RCC 7860 (cell line): ENCODE measurements around the gene MTA2.
A peak's percentile ranks its signal among the peaks of the same experiment; 100 is the strongest.
"Not testable (repeated sequence)": the region's sequence is repeated elsewhere in the genome, so short reads cannot be mapped to it uniquely, and the experiment has no call there.

Experiments used
- DNase-seq: peaks from one replicate; pipeline ENCODE4 v3.0.0-alpha.2; 2015; ENCODE audit warnings: low spot score
- FAIRE-seq: peaks from 2 replicates; lab custom pipeline; 2012; peaks lifted over from hg19 to GRCh38; lab: Jason Lieb, UNC

Gene MTA2

DNA sequence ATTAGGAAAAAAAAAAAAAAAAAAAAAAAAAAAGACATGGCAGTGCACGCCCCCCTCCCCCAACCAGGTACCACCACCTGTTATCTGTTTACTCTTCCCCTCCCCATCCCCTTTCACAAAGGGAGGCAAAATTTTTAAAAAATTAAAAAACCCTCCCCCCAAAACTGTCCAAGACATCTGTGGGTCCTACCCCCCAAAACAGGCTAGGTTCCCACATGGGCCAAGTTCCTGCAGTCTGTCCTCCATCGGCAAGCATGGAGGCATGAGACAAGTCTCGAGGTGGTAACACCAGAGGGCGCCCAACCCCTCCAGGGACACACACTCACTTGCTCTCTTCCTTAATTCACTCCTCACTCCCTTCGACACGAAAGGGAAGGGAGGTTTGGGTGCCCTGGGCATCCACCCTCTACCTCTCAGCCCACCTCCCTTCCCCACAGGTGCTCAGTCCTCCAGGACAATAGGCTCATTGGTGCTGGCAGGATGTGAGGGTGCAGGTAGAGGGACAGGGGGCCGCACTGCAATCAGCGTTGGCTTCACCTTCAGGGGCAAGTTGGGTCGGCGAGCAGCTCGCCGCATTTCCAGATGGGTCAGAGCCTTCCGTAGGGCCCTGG lies 8.1 kb downstream of the MTA2 start:
- peak; percentile 34 for DNase-seq
- no peak for FAIRE-seq

DNA sequence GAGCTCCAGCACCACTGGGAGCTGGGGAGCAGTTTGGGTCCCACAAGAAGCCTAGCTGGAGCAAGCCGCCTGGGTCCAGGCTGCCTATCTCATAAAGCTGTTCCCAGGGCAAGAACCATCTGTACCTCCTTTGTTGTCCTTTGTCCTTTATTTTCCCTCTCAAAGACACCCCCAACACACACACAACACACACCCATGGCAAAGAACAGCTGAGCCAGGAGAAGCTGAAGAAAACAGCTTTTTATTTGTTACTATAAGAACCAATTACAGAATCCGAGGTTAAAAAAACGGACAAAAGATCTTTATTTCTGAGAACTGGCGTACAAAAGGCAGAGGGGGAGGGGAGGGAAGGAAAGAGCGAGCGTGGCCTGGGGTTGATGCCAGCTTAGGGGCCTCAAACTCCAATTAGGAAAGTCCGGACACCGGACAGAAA lies 8.7 kb downstream of the MTA2 start:
- FAIRE-seq (no peak), DNase-seq (no peak)

DNA sequence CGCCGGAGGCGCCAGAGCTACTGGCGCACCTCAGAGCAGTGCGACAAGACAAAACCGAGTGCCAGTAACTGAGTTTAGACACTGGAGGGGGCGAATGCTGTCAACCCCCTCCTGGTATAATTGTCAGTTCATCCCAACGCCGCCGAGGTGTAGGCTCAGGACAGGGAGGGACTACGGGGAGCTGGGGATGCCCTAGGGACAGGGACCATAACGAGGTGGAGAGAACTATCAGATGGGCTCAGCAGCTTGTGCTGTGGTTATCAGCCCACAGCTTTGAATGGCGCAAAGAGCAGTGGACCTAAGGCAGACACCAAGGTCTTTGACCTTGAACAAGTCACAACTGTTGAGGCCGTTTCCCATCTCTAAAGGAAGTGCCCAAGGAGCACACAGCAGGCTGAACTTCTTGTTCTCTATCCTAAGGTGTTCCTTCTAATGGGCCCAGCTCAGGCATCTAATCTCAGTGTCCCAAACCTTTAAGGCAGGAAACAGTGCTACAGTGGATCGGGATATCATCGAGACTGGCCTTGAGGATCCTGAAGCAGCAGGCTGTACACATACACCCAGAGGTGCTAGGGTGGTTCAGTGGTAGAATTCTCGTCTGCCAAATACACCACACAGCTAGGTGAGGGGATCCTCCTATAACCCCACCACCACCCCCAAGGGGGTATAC lies 9.4 kb downstream of the MTA2 start:
- DNase-seq (no peak), FAIRE-seq (no peak)

DNA sequence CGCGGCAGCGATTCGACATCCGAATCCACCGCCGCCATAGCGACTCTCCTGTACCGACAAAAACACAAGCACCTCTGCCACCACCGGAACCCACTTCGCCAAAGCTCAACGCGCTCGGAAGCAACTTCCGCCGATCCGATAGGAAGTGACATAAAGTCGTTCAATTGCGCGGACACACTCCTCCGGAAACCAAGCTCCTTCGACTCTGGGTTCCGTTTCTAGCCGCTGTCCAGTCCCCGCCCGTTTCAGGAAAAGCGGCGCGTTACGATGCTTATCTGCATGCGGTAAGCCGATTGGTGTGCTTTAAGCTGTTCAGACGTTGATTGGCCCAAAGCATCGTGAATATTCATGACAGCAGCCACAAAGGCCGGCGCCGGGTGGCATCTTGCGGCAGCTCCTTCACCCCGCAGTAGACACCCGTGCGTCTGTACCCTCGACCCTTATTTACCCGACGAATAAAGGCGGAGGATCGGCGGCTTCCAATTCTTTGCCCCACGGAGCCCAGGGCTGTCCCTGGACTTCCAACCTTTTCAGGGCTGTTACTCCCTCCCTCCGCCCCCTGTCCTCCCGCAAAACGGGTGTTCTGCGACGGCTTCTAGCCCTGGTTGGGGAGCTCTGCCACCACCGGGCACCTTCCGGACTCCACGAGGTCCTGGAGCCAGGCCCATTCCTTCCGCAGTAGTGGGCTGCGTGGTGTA lies 10.1 kb downstream of the MTA2 start, which contains the start of gene TUT1:
TSS of gene TUT1 (minus strand) at position 76 of the 698 bp plus-strand sequence. CDS start at position 38, 38 bp downstream.
- DNase-seq, result peak; percentile 96
- FAIRE-seq, result peak; percentile 89

DNA sequence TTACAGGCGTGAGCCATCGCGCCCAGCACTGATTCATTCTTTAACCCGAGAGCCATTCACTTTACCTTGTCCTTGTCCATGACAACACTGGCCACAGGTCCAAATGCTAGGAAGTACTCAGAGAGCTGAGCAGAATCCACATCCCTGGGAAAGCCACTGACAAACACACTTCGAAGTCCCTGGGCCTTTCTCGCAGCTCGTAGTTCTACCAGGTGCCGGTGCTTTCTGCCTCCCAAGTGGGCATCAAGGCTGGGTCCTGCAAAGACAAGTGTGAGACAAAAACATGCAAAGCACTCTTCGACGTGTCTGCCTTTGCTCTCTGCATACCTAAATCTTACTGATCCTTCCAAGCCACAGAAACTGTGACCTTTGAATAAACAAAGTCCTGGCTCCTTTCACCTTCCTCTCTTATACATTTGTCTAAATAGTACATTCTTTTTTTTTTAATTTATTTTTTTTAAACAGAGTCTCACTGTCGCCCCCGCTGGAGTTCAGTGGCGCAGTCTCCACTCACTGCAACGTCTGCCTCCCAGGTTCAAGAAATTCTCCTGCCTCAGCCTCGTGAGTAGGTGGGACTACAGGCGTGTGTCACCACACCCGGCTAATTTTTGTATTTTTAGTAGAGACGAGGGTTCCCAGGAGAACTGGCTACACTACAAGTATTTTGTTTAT lies 12.6 kb downstream of the MTA2 start:
- DNase-seq (no peak), FAIRE-seq (no peak)

DNA sequence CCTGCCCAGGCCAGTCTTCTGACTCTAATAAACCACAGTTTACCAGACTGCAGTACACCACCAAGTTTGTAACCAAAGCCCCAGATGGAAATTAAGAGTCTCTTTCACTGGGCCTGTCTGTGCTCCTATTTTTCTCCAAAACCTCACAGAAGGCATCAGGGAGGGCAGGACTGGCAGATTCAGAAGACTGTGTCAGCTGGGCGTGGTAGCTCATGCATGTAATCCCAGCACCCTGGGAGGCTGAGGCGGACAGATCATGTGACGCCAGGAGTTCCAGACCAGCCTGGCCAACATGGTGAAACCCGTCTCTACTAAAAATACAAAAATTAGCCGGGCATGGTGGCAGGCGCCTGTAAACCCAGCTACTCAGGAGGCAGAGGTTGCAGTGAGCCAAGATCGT lies 16.3 kb downstream of the MTA2 start:
- DNase-seq, FAIRE-seq: not testable (repeated sequence)

DNA sequence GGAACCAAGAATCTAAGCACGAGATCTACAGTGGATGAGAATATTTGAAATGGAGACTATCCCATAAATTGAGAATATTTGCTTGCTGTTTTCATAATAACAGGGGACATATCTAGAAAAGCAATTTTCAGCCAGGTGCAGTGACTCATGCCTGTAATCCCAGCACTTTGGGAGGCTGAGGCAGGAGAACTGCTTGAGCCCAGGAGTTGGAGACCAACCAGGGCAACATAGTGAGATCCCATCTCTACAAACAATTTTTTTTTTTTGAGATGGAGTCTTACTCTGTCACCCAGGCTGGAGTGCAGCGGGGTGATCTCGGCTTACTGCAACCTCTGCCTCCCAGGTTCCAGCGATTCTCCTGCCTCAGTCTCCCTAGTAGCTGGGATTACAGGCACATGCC lies 19.9 kb downstream of the MTA2 start:
- FAIRE-seq, DNase-seq: not testable (repeated sequence)

DNA sequence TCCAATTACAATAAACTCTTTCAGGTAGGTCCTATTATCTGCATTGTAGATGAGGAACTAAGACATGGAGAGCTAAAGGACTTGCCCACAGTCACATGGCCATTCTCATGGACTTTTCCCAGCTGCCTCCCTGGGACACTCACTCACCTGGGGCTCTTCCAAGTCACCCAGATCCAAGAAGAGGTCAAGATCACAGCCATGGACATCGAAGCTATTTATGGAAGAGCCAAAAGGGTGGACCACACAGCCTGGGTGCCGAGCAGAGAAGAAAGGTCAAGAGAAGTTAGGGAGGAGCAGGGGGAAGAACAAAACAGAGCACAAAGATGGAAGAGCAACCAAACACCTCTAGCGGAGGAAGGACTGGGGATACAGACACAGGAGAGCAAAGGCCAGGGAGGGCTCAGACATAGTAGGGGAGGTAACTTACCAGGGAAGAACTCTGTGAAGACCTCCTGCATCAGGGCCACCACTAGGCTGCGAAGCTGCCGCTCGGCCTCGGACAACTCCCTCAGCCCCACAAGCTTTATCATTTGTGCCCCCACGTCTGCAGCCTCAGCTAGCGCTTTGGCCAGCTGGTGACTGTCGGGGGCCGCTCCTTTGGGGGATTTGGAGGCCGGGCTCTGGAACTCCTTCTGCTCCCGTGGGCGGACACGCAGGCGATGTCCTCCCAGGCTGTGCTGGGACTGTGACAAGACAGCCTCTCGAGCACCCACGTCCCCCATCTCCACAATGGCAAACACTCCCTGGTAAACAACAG lies 20.5 kb downstream of the MTA2 start:
- DNase-seq (no peak), FAIRE-seq (no peak)

DNA sequence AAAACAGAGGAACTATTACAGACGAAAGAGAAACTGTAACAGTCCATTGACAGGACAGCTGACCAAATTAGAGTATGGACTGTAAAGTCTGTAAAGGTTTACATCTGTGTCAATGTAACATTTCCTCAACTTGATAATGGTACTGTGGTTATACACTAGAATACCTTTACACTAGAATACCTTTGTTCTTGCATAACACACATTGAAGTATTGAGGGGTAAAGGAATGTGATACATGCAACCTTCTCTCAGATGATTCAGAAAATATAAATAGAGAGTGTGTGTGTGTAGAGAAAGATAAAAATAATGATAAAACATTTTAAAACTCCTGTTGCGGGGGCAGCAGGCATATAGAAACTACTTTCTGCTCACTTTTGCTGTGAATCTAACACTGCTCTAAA lies 22.4 kb downstream of the MTA2 start:
- FAIRE-seq (no peak), DNase-seq (no peak)

DNA sequence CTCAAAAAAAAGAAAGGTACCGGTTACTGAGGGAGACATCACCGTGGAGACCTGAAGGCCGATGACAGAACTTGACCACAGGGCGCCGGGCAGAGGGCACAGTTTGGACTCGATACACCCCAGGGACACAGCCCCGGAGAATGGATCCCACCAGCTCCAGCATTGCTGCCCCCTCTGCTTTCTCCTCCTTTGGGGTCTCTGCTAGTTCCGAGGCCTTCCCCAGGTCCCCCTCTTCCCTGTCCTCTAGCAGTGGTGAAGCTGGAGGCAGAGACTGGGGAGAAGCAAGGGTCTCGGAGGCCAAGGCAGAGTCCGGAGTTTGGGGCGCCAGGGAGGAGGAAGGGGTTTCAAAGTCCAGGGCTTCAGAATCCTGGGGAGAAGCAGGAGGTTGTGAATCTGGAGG lies 23.1 kb downstream of the MTA2 start:
- FAIRE-seq, result no peak

DNA sequence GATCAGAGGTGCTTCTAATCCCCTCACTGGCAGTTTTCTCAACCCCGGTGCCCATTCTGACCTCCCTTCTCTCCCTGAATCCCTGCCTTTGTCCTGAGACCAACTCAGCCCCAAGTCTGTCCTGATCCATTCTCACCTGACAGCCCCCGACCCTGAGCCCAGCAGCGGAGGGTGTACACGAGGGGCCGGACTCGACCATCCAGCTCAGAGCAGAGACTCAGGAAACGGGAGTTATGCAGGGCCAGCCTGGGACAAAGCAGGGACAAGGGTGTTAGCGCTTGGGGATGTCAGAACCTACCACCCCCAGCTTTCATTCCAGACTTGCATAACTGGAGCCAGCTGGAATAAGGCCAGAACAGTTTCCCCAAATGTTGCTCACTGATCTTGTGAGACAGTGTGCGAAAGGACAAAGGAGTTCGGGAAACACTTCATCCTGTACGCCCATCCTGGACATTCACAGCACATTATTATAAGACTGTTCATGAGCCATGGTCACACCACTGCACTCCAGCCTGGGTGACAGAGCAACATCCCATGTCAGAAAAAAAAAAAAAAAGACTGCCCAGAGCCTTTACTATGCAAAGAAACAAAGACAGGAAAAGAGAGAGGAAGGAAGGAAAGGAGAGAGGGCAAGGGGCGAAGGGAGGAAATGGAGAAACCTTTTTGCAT lies 24.5 kb downstream of the MTA2 start:
- no peak for FAIRE-seq

More for the DNA sequence above, 23.1 kb downstream of the MTA2 start:
- no peak for DNase-seq

DNA sequence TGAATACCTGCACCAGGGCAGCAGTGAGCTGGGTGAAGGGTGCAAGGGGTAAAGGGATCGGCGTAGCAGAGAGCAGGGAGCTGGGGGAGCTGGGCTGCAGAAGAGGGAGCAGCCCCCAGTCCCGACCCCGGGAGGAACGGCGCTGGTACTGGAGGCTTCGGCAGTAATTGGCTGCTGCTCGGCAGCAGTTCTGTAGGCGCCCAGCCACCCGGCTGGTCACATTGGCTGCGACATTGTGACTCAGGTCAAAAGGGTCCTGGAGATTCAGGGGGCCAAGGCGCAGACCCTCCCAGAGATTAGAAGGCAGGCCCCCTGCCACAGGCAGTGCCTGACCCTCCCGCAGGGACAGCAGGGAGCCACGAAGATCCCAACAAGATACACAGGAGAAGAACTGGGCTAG lies 25.8 kb downstream of the MTA2 start:
- no peak for DNase-seq

More for the DNA sequence above, 24.5 kb downstream of the MTA2 start:
- DNase-seq, result no peak

DNA sequence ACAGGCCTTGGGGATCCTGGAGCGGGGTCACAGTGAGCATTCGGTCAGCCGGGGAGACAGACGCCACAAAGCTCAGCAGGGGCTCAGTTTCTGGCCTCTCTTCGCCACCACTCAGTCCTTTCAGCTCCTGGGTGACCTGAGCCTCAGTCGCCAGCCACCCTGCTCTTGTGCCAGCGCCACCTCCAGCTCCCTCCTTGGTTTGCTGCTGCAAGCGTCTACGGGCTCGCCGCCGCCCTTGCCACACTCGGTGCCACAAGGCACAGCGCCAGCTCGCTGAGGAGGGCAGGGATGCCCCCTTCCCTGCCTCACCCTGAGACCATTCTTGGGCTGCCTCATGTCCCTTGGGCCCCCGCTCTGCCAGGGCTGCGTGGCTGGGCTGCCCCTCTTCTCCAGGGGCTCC lies 26.5 kb downstream of the MTA2 start:
- no peak for FAIRE-seq
- no peak for DNase-seq

More for the DNA sequence above, 25.8 kb downstream of the MTA2 start:
- FAIRE-seq, result no peak

DNA sequence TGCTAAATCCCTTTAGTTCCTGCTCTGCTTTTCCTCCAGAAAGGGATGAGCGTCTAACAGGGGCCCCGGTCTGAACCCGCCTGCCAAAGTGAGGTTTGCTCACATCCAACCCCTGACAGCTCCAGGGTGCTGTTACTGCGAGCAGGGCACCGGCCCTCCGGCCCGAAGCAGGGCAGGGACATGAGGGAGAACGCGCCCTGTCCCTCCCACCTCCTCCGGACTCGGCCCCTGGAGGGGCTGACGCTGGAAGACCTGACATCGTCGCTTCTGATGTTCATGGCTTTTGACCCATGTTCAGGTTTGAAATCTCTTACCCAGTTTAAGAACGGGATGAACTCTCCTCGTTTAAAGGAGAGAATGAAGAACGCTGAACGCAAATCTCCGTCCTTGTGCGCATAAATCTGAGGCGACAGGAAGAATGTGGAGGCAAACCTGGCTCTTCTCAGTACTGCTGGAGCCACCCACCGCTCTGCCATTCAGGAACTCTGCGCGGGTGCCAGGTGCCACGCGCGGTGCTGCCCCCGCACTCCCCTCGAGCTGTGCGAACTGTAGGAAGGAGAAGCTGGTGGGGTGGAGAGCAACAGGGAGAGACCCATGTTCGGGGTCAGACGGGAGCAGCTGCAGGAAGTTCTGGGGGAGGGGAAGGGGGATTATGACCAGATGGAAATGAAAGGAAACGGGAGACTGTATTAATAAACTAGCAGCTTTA lies 27.1 kb downstream of the MTA2 start:
- DNase-seq (no peak), FAIRE-seq (no peak)

DNA sequence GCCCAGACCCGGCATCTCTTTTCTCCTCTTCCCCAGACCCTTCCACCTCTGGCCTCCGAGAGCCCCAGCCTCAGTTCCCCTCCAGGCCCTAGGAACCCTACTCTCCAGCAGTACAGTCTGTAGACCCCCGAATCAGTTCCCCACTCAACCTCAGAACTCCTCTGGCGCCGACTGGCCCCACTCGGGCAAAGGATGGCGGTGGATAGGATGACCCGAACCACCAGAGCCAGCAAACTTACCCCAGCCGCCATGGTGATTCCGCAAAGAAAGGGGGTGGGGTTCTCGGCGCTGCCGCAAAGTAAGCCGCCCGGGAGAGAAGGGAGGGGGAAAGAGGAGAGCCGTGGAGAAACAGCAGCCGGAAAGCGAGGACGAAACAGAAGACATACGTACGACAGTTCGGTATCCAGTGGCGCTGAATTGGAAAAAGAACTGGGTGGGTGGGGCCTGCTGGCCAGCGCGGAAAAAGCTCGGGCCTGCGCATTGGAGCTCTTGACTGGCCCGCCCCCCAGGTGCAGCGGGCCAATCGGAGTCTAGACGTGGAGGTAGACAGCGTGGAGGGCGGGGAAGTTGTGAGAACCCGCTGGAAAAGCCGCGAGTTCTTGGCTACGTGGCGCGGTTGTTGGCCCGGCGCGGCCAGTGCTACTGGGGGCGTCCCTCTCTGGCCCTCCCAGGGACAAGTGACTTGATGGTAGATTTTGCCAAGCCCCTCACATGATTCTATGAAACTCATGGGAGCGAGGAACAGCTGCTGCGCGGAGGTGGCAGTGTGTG lies 27.9 kb downstream of the MTA2 start, which contains the start of gene EEF1G:
TSS of gene EEF1G (minus strand) at position 300 of the 771 bp plus-strand sequence. CDS start at position 251, 49 bp downstream.
- peak; percentile 80 for FAIRE-seq
- peak; percentile 99 for DNase-seq

DNA sequence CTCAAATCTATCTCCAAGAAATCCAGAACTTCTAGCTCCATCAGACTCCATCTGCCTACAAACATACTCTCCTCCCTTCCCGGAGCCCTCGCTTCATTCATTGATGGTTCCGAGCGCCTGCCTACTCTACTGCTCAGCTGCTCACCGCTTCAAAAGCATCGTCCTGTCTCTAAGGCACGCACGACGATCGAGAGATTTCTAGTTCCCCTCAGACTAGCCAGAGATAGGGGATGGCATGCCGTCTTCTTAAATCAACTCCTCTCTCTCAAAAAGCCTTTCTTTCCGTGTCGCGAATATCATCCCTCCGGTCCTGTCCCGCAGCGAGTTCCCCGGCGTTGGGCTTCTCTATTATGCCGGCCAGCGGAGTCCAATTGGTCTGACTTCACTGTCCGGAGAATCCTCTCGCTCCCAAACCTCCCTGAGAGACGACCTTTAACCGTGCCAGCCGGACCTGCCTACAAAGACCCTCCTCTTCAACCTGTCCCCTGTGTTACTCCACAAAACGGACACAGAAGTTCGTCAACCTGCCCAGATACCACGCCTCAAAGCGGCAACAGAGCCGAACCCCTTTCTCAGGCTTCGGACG lies 28.6 kb downstream of the MTA2 start:
- FAIRE-seq (no peak), DNase-seq (no peak)

DNA sequence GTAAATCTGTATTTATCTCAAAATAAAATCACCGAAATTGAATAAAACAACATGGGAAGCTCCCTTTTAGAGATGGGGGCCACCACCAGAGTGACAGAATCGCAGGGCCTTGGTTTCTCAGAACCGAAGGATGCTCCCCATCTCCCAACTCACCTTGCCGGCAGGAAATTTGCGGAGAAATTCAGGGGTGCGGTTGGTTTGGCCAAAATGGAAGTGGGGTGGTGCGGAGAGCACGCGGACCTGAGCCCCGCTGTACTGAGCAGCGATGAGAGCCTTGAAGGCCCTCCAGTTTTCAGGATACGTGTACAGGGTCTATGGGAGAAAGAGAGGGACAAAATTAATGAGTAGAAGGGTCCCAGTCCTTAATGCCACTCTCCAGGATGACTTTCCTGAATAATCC lies 29.2 kb downstream of the MTA2 start:
- DNase-seq, result no peak
- no peak for FAIRE-seq

DNA sequence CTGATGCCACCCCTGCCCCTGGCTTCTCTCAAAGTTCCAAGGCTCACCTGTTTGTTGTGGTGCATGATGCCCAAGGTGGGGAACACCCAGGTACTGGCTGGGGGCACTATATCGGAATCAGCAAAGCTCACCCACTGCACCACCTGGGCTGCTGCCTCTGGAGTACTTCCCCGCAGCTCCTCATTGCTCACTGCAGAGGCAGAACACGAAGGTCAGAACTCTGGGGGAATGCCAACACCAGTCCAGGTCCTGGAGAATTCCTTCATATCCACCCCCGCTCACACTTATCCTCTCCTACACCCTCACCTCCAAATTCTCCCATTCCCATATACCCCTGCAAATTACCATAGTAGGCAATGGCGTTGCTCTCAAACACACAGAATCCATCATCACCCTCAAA lies 30.2 kb downstream of the MTA2 start:
- not testable (repeated sequence) for DNase-seq, FAIRE-seq
